ENCODE data around the gene DNLZ.
"Not testable (repeated sequence)": the region's sequence is repeated elsewhere in the genome, so short reads cannot be mapped to it uniquely, and the experiment has no call there.

Gene DNLZ

GRCh38 chr9:136363106-136363948 lies at the start of gene DNLZ:
Gene DNLZ, minus strand, starts transcription at chr9:136363744. Its CDS starts 30 bp downstream, at chr9:136363714.
- DNase-seq: peak; percentile 99

- DNase-seq: no peak
Observed at GRCh38 chr9:136412962-136413361, 49.4 kb upstream of the DNLZ start.

- peak; percentile 29 for DNase-seq
Observed at GRCh38 chr9:136411378-136411777, 47.8 kb upstream of the DNLZ start.

- peak; percentile 96 for DNase-seq
Observed at GRCh38 chr9:136410500-136411287, 47.1 kb upstream of the DNLZ start, which contains the start of the genes ENTR1 and PMPCA. Gene ENTR1, minus strand, starts transcription at chr9:136410614. Its CDS starts 217 bp downstream, at chr9:136410397. Gene PMPCA, plus strand, starts transcription at chr9:136410658. Its CDS starts 11 bp downstream, at chr9:136410669.

- peak; percentile 51 for DNase-seq
Observed at GRCh38 chr9:136409557-136410455, 46.3 kb upstream of the DNLZ start.

- peak; percentile 51 for DNase-seq
Observed at GRCh38 chr9:136407911-136408310, 44.4 kb upstream of the DNLZ start.

GRCh38 chr9:136407061-136407460 lies 43.5 kb upstream of the DNLZ start:
- DNase-seq: not testable (repeated sequence)

GRCh38 chr9:136405904-136406303 lies 42.4 kb upstream of the DNLZ start:
- DNase-seq: not testable (repeated sequence)

GRCh38 chr9:136405481-136405880 lies 41.9 kb upstream of the DNLZ start:
- no peak for DNase-seq

GRCh38 chr9:136404801-136405136 lies 41.2 kb upstream of the DNLZ start:
- DNase-seq: no peak

- DNase-seq: peak; percentile 73
Observed at GRCh38 chr9:136403915-136404800, 40.6 kb upstream of the DNLZ start.

- peak; percentile 88 for DNase-seq
Observed at GRCh38 chr9:136403538-136403914, 40.0 kb upstream of the DNLZ start.

GRCh38 chr9:136402067-136402466 lies 38.5 kb upstream of the DNLZ start:
- no peak for DNase-seq

GRCh38 chr9:136401173-136401922 lies 37.8 kb upstream of the DNLZ start:
- no peak for DNase-seq

- peak; percentile 95 for DNase-seq
Observed at GRCh38 chr9:136400038-136400834, 36.7 kb upstream of the DNLZ start, which contains the start of gene SNAPC4. Gene SNAPC4, minus strand, starts transcription at chr9:136400170. Its CDS starts 1,742 bp downstream, at chr9:136398428.

GRCh38 chr9:136399176-136400037 lies 35.9 kb upstream of the DNLZ start:
- DNase-seq: peak; percentile 51

GRCh38 chr9:136398286-136398685 lies 34.7 kb upstream of the DNLZ start:
- DNase-seq: no peak

- DNase-seq: no peak
Observed at GRCh38 chr9:136397643-136398042, 34.1 kb upstream of the DNLZ start.

GRCh38 chr9:136396219-136396515 lies 32.6 kb upstream of the DNLZ start:
- DNase-seq: no peak
